C4-2B (cell line): ENCODE data around the gene CHDH.

Experiments used
- H3K27ac ChIP-seq: fragments of 450-650 bp; 2 replicates; pipeline ENCODE4 v1.5.1; 2017
- CTCF ChIP-seq: fragments of 450-650 bp; conservative IDR thresholded peaks from 2 replicates; pipeline ENCODE4 v1.5.1; 2017; ENCODE audit warnings: mild to moderate bottlenecking
- ZFX ChIP-seq: fragments of 450-650 bp; IDR thresholded peaks from 2 replicates; pipeline ENCODE4 v1.6.1; 2017

CHDH gene

GRCh38 chr3:53806182-53807116 lies 39.8 kb downstream of the CHDH start:
- no peak for TF ChIP-seq ZFX
- TF ChIP-seq CTCF = no peak
- no peak overlapping the region for H3K27ac ChIP-seq

GRCh38 chr3:53805463-53806159 lies 40.6 kb downstream of the CHDH start:
- H3K27ac ChIP-seq = no peak overlapping the region
- TF ChIP-seq CTCF (no peak), ZFX (no peak)

- H3K27ac ChIP-seq = no peak overlapping the region
- no peak for TF ChIP-seq ZFX
- no peak for TF ChIP-seq CTCF
These were observed 41.3 kb downstream of the CHDH start for GRCh38 chr3:53804697-53805462.

GRCh38 chr3:53803816-53804695 lies 42.2 kb downstream of the CHDH start:
- H3K27ac ChIP-seq = no peak overlapping the region
- TF ChIP-seq CTCF = no peak
- no peak for TF ChIP-seq ZFX

- TF ChIP-seq ZFX (no peak), CTCF (no peak)
- H3K27ac ChIP-seq = no peak overlapping the region
These were observed 42.9 kb downstream of the CHDH start for GRCh38 chr3:53803124-53803815.

GRCh38 chr3:53802256-53802880 lies 43.9 kb downstream of the CHDH start:
- TF ChIP-seq CTCF = no peak
- TF ChIP-seq ZFX = no peak

More at GRCh38 chr3:53802256-53802880, 43.9 kb downstream of the CHDH start:
- H3K27ac ChIP-seq = no peak overlapping the region
